Non-pigmented ciliary epithelial cell (primary cell): ENCODE measurements around the gene RNFT2.
"Not testable (repeated sequence)": the region's sequence is repeated elsewhere in the genome, so short reads cannot be mapped to it uniquely, and the experiment has no call there.

Experiments used
- DNase-seq: peaks from one replicate; pipeline ENCODE4 v3.0.0-alpha.2; 2010; ENCODE audit warnings: low read depth

Gene RNFT2

GRCh38 chr12:116710370-116711150, 27.6 kb upstream of the RNFT2 start:
- DNase-seq = no peak

- no peak for DNase-seq
These were observed 25.4 kb upstream of the RNFT2 start for GRCh38 chr12:116712458-116713303.

GRCh38 chr12:116713527-116713926, 24.6 kb upstream of the RNFT2 start:
- no peak for DNase-seq

- no peak for DNase-seq
These were observed 23.9 kb upstream of the RNFT2 start for GRCh38 chr12:116714175-116714574.

- no peak for DNase-seq
These were observed 20.4 kb upstream of the RNFT2 start for GRCh38 chr12:116717466-116718437.

- peak; percentile 46 for DNase-seq
These were observed 19.3 kb upstream of the RNFT2 start for GRCh38 chr12:116718655-116719454.

GRCh38 chr12:116719731-116720528, 18.2 kb upstream of the RNFT2 start:
- DNase-seq = no peak

GRCh38 chr12:116722245-116722644, 15.9 kb upstream of the RNFT2 start:
- DNase-seq = no peak

GRCh38 chr12:116726694-116727093, 11.4 kb upstream of the RNFT2 start:
- no peak for DNase-seq

- no peak for DNase-seq
These were observed 10.9 kb upstream of the RNFT2 start for GRCh38 chr12:116727261-116727660.

GRCh38 chr12:116727891-116728290, 10.2 kb upstream of the RNFT2 start:
- no peak for DNase-seq

GRCh38 chr12:116731801-116732200, 6.3 kb upstream of the RNFT2 start:
- no peak for DNase-seq

- no peak for DNase-seq
These were observed 3.9 kb upstream of the RNFT2 start for GRCh38 chr12:116734156-116734768.

GRCh38 chr12:116735084-116735483, 3.0 kb upstream of the RNFT2 start:
- DNase-seq = no peak

- no peak for DNase-seq
These were observed 2.0 kb upstream of the RNFT2 start for GRCh38 chr12:116735951-116736599.

- DNase-seq = no peak
These were observed 947 bp upstream of the RNFT2 start for GRCh38 chr12:116736962-116737773.

- no peak for DNase-seq
These were observed 1.3 kb downstream of the RNFT2 start for GRCh38 chr12:116739381-116739887.

- not testable (repeated sequence) for DNase-seq
These were observed 4.7 kb downstream of the RNFT2 start for GRCh38 chr12:116742787-116743186.
